ENCODE data around the gene CFAP251. TPM values are rescaled to one million over a fixed set of nuclear protein-coding genes. Genes with fewer than 3 reads are reported as not detected.

CFAP251 gene
- polyA plus RNA-seq, 1 donor from 2014 or later, result 4.0 TPM

DNA sequence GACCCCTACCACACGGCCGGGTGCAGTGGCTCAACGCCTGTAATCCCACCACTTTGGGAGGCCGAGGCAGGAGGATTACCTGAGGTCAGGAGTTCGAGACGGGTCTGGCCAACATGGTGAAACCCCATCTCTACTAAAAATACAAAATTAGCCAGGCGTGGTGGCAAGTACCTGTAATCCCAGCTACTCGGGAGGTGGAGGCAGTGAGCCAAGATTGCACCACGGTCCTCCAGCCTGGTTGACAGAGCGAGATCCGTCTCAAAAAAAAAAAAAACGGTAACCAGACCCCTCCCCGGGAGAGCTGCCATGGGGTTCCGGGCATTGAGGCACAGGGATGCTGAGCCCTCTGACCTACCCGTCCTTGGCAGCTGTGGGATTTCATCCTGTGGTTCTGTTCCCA is 125.1 kb downstream of the CFAP251 start:
- TF ChIP-seq EZH2 (IDR thresholded peaks at IDR 0.05; ENCODE audit: borderline replicate concordance, insufficient read depth, low read length, poor library complexity, severe bottlenecking) (no peak), RAD21 (conservative IDR thresholded peaks at IDR 0.05) (no peak), POLR2AphosphoS5 (IDR thresholded peaks at IDR 0.05) (peak; percentile 8)
- H3K27ac ChIP-seq (ENCODE audit: low read length), result no peak overlapping the region
- H3K9me3 ChIP-seq (ENCODE audit: low read length), result no peaks in the 10 kb centered on the region
- H3K79me2 ChIP-seq (replicated peaks; ENCODE audit: insufficient read depth, low read length), result no peaks in the 10 kb centered on the region
- H3K9ac ChIP-seq (ENCODE audit: low read length), result no peak overlapping the region
- no peak overlapping the region for H3K4me2 ChIP-seq (ENCODE audit: low read length)
- H3K27me3 ChIP-seq (ENCODE audit: insufficient read depth, low read depth, low read length), result no peaks in the 10 kb centered on the region
- no peak overlapping the region for H2AFZ ChIP-seq (ENCODE audit: low read depth, low read length)
- H4K20me1 ChIP-seq (ENCODE audit: insufficient read depth), result no peaks in the 10 kb centered on the region
- no peak overlapping the region for H3K4me3 ChIP-seq (ENCODE audit: low read length)
- no peaks in the 10 kb centered on the region for H3F3A ChIP-seq (ENCODE audit: insufficient read depth, low read length, poor library complexity, severe bottlenecking)
- H3K36me3 ChIP-seq (ENCODE audit: insufficient read depth, low read length), result no peaks in the 10 kb centered on the region
- H3K9me2 ChIP-seq (ENCODE audit: insufficient read depth, low read length), result no peaks in the 10 kb centered on the region

DNA sequence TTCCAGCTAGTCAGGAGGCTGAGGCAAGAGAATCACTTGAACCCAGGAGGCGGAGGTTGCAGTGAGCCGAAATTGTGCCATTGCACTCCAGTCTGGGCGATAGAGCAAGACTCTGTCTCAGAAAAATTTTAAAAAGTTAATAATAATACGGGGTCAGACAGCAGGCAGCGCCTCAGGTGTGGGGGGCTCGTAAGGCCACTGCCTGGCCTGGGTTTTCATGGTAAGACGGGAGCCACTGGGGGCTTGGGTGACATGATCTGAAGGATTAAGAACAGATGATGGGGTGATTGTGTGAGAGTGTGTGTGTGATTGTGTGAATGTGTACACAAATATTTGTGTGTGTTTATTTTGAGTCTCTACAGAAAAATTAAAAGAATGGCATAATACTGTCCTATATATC is 126.9 kb downstream of the CFAP251 start:
- Histone ChIP-seq H3K36me3 (ENCODE audit: insufficient read depth, low read length) (no peaks in the 10 kb centered on the region), H3K79me2 (replicated peaks; ENCODE audit: insufficient read depth, low read length) (no peaks in the 10 kb centered on the region), H3K9ac (ENCODE audit: low read length) (no peak overlapping the region), H3K4me3 (ENCODE audit: low read length) (no peak overlapping the region), H3K4me2 (ENCODE audit: low read length) (no peak overlapping the region), H3K9me2 (ENCODE audit: insufficient read depth, low read length) (no peaks in the 10 kb centered on the region), H3K27me3 (ENCODE audit: insufficient read depth, low read depth, low read length) (no peaks in the 10 kb centered on the region), H4K20me1 (ENCODE audit: insufficient read depth) (no peaks in the 10 kb centered on the region), H3K27ac (ENCODE audit: low read length) (no peak overlapping the region), H2AFZ (ENCODE audit: low read depth, low read length) (no peak overlapping the region), H3F3A (ENCODE audit: insufficient read depth, low read length, poor library complexity, severe bottlenecking) (no peaks in the 10 kb centered on the region), H3K9me3 (ENCODE audit: low read length) (no peaks in the 10 kb centered on the region)
- TF ChIP-seq, protein P1, sequence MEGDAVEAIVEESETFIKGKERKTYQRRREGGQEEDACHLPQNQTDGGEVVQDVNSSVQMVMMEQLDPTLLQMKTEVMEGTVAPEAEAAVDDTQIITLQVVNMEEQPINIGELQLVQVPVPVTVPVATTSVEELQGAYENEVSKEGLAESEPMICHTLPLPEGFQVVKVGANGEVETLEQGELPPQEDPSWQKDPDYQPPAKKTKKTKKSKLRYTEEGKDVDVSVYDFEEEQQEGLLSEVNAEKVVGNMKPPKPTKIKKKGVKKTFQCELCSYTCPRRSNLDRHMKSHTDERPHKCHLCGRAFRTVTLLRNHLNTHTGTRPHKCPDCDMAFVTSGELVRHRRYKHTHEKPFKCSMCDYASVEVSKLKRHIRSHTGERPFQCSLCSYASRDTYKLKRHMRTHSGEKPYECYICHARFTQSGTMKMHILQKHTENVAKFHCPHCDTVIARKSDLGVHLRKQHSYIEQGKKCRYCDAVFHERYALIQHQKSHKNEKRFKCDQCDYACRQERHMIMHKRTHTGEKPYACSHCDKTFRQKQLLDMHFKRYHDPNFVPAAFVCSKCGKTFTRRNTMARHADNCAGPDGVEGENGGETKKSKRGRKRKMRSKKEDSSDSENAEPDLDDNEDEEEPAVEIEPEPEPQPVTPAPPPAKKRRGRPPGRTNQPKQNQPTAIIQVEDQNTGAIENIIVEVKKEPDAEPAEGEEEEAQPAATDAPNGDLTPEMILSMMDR (IDR thresholded peaks at IDR 0.05; ENCODE audit: poor library complexity, severe bottlenecking), result no peak
- TF ChIP-seq RAD21 (conservative IDR thresholded peaks at IDR 0.05), result no peak
- no peak for TF ChIP-seq SMC3 (conservative IDR thresholded peaks at IDR 0.05; ENCODE audit: poor library complexity)
- TF ChIP-seq, protein P2, sequence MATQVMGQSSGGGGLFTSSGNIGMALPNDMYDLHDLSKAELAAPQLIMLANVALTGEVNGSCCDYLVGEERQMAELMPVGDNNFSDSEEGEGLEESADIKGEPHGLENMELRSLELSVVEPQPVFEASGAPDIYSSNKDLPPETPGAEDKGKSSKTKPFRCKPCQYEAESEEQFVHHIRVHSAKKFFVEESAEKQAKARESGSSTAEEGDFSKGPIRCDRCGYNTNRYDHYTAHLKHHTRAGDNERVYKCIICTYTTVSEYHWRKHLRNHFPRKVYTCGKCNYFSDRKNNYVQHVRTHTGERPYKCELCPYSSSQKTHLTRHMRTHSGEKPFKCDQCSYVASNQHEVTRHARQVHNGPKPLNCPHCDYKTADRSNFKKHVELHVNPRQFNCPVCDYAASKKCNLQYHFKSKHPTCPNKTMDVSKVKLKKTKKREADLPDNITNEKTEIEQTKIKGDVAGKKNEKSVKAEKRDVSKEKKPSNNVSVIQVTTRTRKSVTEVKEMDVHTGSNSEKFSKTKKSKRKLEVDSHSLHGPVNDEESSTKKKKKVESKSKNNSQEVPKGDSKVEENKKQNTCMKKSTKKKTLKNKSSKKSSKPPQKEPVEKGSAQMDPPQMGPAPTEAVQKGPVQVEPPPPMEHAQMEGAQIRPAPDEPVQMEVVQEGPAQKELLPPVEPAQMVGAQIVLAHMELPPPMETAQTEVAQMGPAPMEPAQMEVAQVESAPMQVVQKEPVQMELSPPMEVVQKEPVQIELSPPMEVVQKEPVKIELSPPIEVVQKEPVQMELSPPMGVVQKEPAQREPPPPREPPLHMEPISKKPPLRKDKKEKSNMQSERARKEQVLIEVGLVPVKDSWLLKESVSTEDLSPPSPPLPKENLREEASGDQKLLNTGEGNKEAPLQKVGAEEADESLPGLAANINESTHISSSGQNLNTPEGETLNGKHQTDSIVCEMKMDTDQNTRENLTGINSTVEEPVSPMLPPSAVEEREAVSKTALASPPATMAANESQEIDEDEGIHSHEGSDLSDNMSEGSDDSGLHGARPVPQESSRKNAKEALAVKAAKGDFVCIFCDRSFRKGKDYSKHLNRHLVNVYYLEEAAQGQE (IDR thresholded peaks at IDR 0.05; ENCODE audit: borderline replicate concordance), result no peak
- no peak for TF ChIP-seq POLR2AphosphoS5 (IDR thresholded peaks at IDR 0.05)
- TF ChIP-seq TAF1 (IDR thresholded peaks at IDR 0.05; ENCODE audit: low read depth), result no peak
- no peak for TF ChIP-seq EP300 (conservative IDR thresholded peaks at IDR 0.05; ENCODE audit: poor library complexity, severe bottlenecking)
- TF ChIP-seq EZH2 (IDR thresholded peaks at IDR 0.05; ENCODE audit: borderline replicate concordance, insufficient read depth, low read length, poor library complexity, severe bottlenecking), result no peak
- TF ChIP-seq MXI1 (conservative IDR thresholded peaks at IDR 0.05; ENCODE audit: poor library complexity, severe bottlenecking), result no peak

DNA sequence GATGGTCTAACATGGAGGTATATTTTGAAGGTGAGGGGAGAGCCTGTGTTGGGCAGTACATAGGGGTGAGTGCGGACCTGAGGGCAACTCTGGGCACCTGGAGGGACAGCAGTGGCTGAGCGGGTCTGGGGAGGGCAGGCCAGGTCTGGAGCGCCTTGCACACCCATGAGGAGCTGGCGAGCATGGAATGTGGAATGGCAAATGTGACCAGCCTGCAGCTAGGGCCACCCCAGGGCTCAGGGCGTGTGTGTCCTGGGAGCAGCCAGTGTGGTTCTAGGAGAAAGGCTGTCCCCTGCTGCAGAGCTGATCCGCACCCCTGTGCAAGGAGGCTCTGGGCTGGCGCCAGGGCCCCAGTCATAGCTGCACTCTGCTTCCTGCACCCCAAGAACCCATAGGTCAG is 127.8 kb downstream of the CFAP251 start:
- Histone ChIP-seq H3K4me2 (ENCODE audit: low read length) (no peak overlapping the region), H3K9me2 (ENCODE audit: insufficient read depth, low read length) (no peaks in the 10 kb centered on the region), H3F3A (ENCODE audit: insufficient read depth, low read length, poor library complexity, severe bottlenecking) (no peaks in the 10 kb centered on the region), H3K9ac (ENCODE audit: low read length) (no peak overlapping the region), H3K27me3 (ENCODE audit: insufficient read depth, low read depth, low read length) (no peaks in the 10 kb centered on the region), H2AFZ (ENCODE audit: low read depth, low read length) (no peak overlapping the region), H3K9me3 (ENCODE audit: low read length) (no peaks in the 10 kb centered on the region), H3K79me2 (replicated peaks; ENCODE audit: insufficient read depth, low read length) (no peaks in the 10 kb centered on the region), H3K27ac (ENCODE audit: low read length) (no peak overlapping the region), H3K36me3 (ENCODE audit: insufficient read depth, low read length) (no peaks in the 10 kb centered on the region), H4K20me1 (ENCODE audit: insufficient read depth) (no peaks in the 10 kb centered on the region), H3K4me3 (ENCODE audit: low read length) (no peak overlapping the region)
- TF ChIP-seq, protein P1 (IDR thresholded peaks at IDR 0.05; ENCODE audit: poor library complexity, severe bottlenecking), result no peak
- no peak for TF ChIP-seq TAF1 (IDR thresholded peaks at IDR 0.05; ENCODE audit: low read depth)
- TF ChIP-seq EP300 (conservative IDR thresholded peaks at IDR 0.05; ENCODE audit: poor library complexity, severe bottlenecking), result no peak
- no peak for TF ChIP-seq RAD21 (conservative IDR thresholded peaks at IDR 0.05)
- no peak for TF ChIP-seq EZH2 (IDR thresholded peaks at IDR 0.05; ENCODE audit: borderline replicate concordance, insufficient read depth, low read length, poor library complexity, severe bottlenecking)
- TF ChIP-seq MXI1 (conservative IDR thresholded peaks at IDR 0.05; ENCODE audit: poor library complexity, severe bottlenecking), result no peak
- TF ChIP-seq, protein P2 (IDR thresholded peaks at IDR 0.05; ENCODE audit: borderline replicate concordance), result no peak
- no peak for TF ChIP-seq SMC3 (conservative IDR thresholded peaks at IDR 0.05; ENCODE audit: poor library complexity)
- TF ChIP-seq POLR2AphosphoS5 (IDR thresholded peaks at IDR 0.05), result no peak
